ENCODE measurements around the gene TBCK.

TBCK gene

DNA sequence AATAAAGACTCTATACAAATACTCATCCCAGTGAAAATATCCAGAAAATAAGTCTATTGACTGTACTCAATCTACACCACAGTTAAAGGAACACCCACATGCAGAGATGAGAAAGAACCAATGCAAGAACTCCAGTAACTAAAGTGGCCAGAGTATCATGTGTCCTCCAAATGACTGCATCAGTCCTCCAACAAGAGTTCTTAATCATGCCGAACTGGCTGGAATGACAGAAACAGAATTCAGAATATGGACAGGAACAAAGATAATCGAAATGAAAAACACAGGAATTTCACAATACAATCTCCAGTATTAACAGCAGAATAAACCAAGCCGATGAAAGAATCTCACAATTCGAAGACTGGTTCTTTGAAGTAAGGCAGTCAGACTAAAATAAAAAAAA is 210.3 kb downstream of the TBCK start:
- DNase-seq (ENCODE audit: insufficient read length) (no peak), FAIRE-seq (no peak)
- no peak for TF ChIP-seq POLR2A (IDR thresholded peaks at IDR 0.05; ENCODE audit: low read depth, low read length)
- TF ChIP-seq POLR2AphosphoS5 (IDR thresholded peaks at IDR 0.05; ENCODE audit: low read depth, low read length), result no peak

DNA sequence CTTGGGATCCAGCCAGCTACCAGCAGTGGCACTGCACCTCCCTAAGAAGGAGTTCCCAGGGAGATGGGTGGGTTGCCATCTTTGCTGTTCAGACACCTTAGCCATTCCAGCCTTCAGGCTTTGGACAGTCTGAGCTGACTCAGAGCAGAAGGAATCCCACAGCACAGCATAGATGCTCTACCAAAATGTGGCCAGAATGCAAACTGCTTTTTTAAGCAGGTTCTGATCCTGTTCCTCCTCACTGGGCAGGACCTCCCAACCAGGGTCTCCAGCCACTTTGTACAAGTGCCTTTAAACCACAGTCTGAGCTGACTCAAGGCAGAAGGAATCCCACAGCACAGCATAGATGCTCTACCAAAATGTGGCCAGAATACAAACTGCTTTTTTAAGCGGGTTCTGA is 211.7 kb downstream of the TBCK start:
- no peak for FAIRE-seq
- DNase-seq (ENCODE audit: insufficient read length), result no peak
- TF ChIP-seq POLR2A (IDR thresholded peaks at IDR 0.05; ENCODE audit: low read depth, low read length), result no peak
- no peak for TF ChIP-seq TAF1 (IDR thresholded peaks at IDR 0.05; ENCODE audit: borderline replicate concordance, low read depth, low read length)
- TF ChIP-seq POLR2AphosphoS5 (IDR thresholded peaks at IDR 0.05; ENCODE audit: low read depth, low read length), result no peak

- FAIRE-seq (no peak), DNase-seq (ENCODE audit: insufficient read length) (no peak)
- no peak for TF ChIP-seq POLR2AphosphoS5 (IDR thresholded peaks at IDR 0.05; ENCODE audit: low read depth, low read length)
- no peak for TF ChIP-seq TAF1 (IDR thresholded peaks at IDR 0.05; ENCODE audit: borderline replicate concordance, low read depth, low read length)
- TF ChIP-seq POLR2A (IDR thresholded peaks at IDR 0.05; ENCODE audit: low read depth, low read length), result no peak
Measured at GRCh38 chr4:106096454-106096853, 219.6 kb downstream of the TBCK start.

GRCh38 chr4:106095408-106095807 is 220.6 kb downstream of the TBCK start:
- FAIRE-seq (no peak), DNase-seq (ENCODE audit: insufficient read length) (no peak)
- TF ChIP-seq POLR2AphosphoS5 (IDR thresholded peaks at IDR 0.05; ENCODE audit: low read depth, low read length) (no peak), POLR2A (IDR thresholded peaks at IDR 0.05; ENCODE audit: low read depth, low read length) (no peak), TAF1 (IDR thresholded peaks at IDR 0.05; ENCODE audit: borderline replicate concordance, low read depth, low read length) (no peak)

- no peak for FAIRE-seq
- no peak for DNase-seq (ENCODE audit: insufficient read length)
- no peak for TF ChIP-seq POLR2AphosphoS5 (IDR thresholded peaks at IDR 0.05; ENCODE audit: low read depth, low read length)
- TF ChIP-seq TAF1 (IDR thresholded peaks at IDR 0.05; ENCODE audit: borderline replicate concordance, low read depth, low read length), result no peak
- TF ChIP-seq POLR2A (IDR thresholded peaks at IDR 0.05; ENCODE audit: low read depth, low read length), result no peak
Measured at GRCh38 chr4:106092361-106093040, 223.5 kb downstream of the TBCK start.

GRCh38 chr4:106090826-106091225 is 225.2 kb downstream of the TBCK start:
- no peak for DNase-seq (ENCODE audit: insufficient read length)
- TF ChIP-seq POLR2A (IDR thresholded peaks at IDR 0.05; ENCODE audit: low read depth, low read length), result no peak
- no peak for TF ChIP-seq TAF1 (IDR thresholded peaks at IDR 0.05; ENCODE audit: borderline replicate concordance, low read depth, low read length)
- no peak for TF ChIP-seq POLR2AphosphoS5 (IDR thresholded peaks at IDR 0.05; ENCODE audit: low read depth, low read length)
- no peak for FAIRE-seq

GRCh38 chr4:106083065-106083464 is 232.9 kb downstream of the TBCK start:
- FAIRE-seq, result no peak
- no peak for TF ChIP-seq TAF1 (IDR thresholded peaks at IDR 0.05; ENCODE audit: borderline replicate concordance, low read depth, low read length)
- no peak for TF ChIP-seq POLR2A (IDR thresholded peaks at IDR 0.05; ENCODE audit: low read depth, low read length)
- TF ChIP-seq POLR2AphosphoS5 (IDR thresholded peaks at IDR 0.05; ENCODE audit: low read depth, low read length), result no peak

DNA sequence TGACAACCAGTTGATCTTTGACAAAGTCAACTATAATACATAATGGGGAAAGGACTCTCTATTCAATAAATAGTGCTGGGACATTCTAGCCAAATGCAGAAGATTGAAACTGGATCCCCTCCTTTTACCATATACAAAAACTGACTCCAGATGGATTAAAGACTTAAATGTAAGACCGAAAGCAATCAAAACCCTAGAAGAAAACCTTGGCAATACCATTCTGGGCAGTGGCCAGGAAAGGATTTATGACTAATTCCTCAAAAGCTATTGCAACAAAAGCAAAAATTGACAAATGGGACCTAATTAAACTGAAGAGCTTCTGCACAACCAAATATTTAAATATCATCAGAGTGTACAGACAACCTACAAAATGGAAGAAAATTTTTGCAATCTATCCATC is 235.6 kb downstream of the TBCK start:
- FAIRE-seq (no peak), DNase-seq (ENCODE audit: insufficient read length) (no peak)
- TF ChIP-seq TAF1 (IDR thresholded peaks at IDR 0.05; ENCODE audit: borderline replicate concordance, low read depth, low read length) (no peak), POLR2AphosphoS5 (IDR thresholded peaks at IDR 0.05; ENCODE audit: low read depth, low read length) (no peak), POLR2A (IDR thresholded peaks at IDR 0.05; ENCODE audit: low read depth, low read length) (no peak)

More at GRCh38 chr4:106083065-106083464, 232.9 kb downstream of the TBCK start:
- no peak for DNase-seq (ENCODE audit: insufficient read length)

DNA sequence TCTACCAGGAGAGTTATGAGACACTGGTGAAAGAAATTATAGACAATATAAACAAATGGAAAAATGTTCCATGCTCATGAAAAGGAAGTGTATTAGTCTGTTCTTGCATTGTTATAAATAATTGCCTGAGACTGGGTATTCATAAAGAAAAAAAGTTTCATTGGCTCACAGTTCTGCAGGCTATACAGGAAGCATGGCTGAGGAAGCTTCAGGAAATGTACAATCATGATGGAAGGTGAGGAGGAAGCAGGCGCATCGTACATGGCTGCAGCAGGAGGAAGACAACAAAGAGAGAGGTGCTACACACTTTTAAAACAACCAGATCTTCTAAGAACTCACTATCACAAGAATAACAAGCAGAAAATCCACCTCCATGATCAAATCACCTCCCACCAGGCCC is 236.4 kb downstream of the TBCK start:
- FAIRE-seq (no peak), DNase-seq (ENCODE audit: insufficient read length) (no peak)
- TF ChIP-seq POLR2AphosphoS5 (IDR thresholded peaks at IDR 0.05; ENCODE audit: low read depth, low read length), result no peak
- no peak for TF ChIP-seq TAF1 (IDR thresholded peaks at IDR 0.05; ENCODE audit: borderline replicate concordance, low read depth, low read length)

DNA sequence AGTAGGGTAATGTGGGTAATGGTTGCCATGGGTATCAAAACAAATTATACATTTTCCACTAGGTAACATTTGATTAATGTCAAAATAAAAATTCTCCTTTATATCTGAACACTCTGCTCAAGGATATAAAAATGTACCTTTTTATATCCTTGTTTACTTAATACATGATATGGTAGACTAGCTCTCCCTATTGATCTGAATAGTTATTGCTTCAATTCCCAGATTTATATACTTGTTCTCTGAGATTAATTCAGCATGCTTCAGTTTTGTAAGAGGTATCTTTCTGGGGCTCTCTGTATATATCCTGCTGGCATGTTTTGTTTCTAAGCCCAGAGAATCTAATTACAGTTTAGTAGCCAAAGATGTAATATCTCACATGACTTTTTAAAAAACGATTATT is 251.0 kb downstream of the TBCK start:
- no peak for TF ChIP-seq POLR2A (IDR thresholded peaks at IDR 0.05; ENCODE audit: low read depth, low read length)
- TF ChIP-seq TAF1 (IDR thresholded peaks at IDR 0.05; ENCODE audit: borderline replicate concordance, low read depth, low read length), result no peak
- TF ChIP-seq POLR2AphosphoS5 (IDR thresholded peaks at IDR 0.05; ENCODE audit: low read depth, low read length), result no peak
- DNase-seq (ENCODE audit: insufficient read length) (no peak), FAIRE-seq (no peak)

DNA sequence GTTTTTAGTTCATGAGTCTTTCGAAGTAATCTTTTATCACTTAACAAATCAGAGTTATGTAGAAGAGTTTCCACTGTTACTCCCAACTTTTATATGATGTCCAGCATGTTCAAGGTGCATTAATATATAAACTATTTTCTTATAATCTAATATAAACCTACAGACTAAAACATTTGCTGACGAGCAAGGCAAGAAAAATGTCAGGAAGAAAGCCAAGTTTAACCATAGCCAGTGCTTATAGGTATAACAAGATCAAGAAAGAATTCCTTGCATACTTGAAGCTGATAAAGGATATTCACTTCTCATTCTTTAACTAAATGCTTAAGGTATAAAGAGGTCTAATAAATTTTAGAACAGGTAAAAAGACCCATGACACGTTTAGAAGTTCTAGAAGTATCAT is 253.0 kb downstream of the TBCK start:
- TF ChIP-seq POLR2A (IDR thresholded peaks at IDR 0.05; ENCODE audit: low read depth, low read length) (no peak), TAF1 (IDR thresholded peaks at IDR 0.05; ENCODE audit: borderline replicate concordance, low read depth, low read length) (no peak), POLR2AphosphoS5 (IDR thresholded peaks at IDR 0.05; ENCODE audit: low read depth, low read length) (no peak)
- FAIRE-seq (no peak), DNase-seq (ENCODE audit: insufficient read length) (no peak)

- TF ChIP-seq POLR2AphosphoS5 (IDR thresholded peaks at IDR 0.05; ENCODE audit: low read depth, low read length), result no peak
- no peak for TF ChIP-seq POLR2A (IDR thresholded peaks at IDR 0.05; ENCODE audit: low read depth, low read length)
- TF ChIP-seq TAF1 (IDR thresholded peaks at IDR 0.05; ENCODE audit: borderline replicate concordance, low read depth, low read length), result no peak
- DNase-seq (ENCODE audit: insufficient read length), result no peak
- FAIRE-seq, result no peak
Measured at GRCh38 chr4:106062452-106062875, 253.5 kb downstream of the TBCK start.
